Anterior cingulate cortex (tissue), 58 donors: Measurements from ENCODE around the gene RBM6.
A peak's percentile ranks its signal among the peaks of the same experiment; 100 is the strongest.

Source experiments
- DNase-seq, 58 donors: peaks; one replicate each; lab custom pipeline; 2025; lab: John Stamatoyannopoulos, UW

RBM6 gene

DNA sequence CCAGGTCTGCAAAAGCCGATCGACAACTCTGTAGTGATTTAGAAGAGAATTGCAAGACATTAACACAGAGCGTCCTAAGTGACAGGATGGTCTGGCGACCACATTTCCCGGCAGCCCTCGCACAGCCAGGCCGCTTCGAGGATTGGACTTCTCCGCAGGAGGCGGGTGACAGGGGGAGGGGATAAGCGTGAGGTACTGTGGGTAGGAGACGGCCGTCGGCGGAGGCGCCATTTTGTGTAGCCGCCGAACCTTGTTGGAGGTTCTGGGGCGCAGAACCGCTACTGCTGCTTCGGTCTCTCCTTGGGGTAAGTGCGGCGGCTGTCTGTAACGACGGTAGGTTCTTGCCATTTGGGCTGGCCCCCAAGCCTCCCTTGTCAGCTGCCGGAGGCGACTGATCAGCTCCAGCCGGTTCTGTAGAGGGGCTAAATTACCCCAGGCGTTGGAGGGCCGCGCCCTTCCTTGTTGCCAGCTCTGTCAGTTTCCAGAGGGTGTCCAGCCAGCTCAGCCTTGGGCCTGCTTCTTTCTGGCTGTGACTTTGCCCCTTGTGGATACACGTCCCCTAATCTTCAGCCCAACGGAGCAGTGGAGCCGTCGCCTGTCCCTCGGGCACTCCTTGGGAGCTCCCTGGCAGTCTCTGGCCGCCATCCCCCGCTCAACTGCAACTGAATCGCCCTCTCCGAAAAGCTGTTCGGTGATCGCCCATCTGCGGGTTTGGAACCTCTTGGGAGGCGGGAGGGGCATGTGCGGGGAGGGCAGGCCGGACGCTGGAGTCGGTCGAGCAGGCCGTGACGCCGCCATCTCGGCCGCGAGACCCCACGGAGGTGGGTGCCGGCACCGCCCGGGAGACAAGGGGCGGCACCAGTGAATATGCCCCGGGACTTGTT, 149.0 kb downstream of the RBM6 start, which contains the start of gene RBM5:
Gene RBM5, plus strand, starts transcription at position 195 of the 884 bp plus-strand sequence. CDS start 1,516 bp downstream, outside the sequence.
- DNase-seq = peak; percentile 45 to 95 (median 86)

GRCh38 chr3:50089609-50089945, 149.6 kb downstream of the RBM6 start:
- peak in 12 of 58 donors; percentile 17 to 47 (median 28) for DNase-seq

- DNase-seq = no peak
Measured at GRCh38 chr3:50090984-50091383, 151.0 kb downstream of the RBM6 start.

DNA sequence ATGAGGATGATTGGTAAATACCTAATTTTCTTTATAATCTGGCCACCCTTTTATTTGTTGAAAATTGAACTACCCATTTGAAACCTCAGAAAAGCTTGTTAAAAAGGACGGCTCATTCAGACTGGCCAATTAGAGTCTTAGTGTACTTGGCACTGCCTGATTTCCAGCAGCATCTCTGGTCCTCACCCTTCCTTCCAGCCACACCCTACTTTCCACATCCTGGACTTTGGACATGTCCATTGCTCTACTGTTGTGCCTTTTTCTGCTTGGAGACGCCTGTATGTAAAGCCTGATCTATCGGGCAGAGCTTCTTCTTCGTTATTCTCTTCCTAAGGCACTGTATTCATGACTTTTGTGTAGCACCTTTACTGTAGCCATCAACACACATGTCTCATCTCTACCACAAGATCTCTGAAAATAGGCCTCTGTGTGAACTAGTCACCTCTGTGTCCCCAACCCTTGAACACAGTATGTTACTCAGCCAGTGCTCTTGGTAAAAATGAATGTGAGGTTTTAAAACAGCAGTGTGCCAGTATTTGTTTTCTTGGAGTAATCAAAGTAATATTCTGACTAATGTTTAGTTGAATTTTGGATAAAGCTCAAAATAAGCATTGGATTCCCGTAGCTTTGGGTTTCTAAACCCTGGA, 155.5 kb downstream of the RBM6 start:
- no peak for DNase-seq

DNA sequence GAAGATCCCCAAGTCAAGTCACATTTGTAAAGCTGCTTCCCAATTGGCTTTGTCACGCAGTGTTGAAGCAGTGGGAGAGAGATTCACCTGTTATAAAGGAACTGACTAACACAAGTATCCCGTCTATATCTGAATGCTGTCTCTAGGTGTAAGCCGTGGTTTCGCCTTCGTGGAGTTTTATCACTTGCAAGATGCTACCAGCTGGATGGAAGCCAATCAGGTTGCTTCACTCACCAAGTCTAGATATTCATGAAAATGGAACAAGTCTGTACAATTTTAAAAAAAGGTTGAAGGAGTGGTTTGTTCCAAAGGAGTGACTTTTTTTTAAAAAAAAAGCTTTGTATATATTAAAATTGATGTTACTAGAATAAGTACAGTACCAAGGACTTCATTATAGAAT, 160.4 kb downstream of the RBM6 start:
- DNase-seq = no peak

GRCh38 chr3:50100956-50101845, 161.3 kb downstream of the RBM6 start:
- DNase-seq = no peak

DNA sequence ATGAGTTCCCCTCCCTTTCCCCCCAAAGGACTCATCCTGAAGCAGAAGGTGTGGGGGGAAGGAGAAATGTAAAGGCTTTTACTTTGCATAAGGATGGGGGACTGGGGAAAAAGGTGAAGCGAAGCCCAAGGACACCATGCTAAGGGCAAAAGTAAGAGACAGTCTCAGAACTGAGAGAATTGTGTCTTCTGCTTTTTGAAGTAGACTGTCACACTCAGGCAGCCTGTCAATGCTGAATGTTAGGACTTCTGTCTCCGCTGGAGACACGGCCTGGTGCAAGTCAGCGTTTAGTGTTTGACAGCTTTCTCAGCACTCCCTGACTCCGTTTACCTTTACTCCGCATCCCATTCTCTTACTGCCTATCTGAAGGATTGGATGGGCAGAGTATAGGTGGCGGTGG, 162.6 kb downstream of the RBM6 start:
- no peak for DNase-seq

DNA sequence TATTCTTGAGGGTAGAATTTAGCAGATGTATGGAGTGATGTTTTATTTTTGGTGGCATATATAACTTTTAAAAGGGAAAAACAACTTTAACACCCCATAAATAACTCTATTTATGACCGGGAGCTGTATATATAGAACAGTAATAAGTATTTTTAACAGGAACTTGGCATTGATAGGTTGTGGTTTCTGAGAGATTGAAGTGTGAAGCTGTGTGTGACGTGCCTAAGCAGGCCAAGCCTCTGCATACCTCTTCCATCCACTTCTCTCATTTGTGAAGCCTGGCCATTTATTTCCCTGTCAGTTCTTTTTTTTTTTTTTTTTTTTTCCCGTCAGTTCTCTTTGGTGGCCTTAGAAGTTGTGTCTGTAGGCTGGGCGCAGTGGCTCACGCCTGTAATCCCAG, 171.8 kb downstream of the RBM6 start:
- DNase-seq = no peak

- peak in 13 of 58 donors; percentile 13 to 64 (median 29) for DNase-seq
Measured at GRCh38 chr3:50112462-50112861, 172.5 kb downstream of the RBM6 start.

- DNase-seq = no peak
Measured at GRCh38 chr3:50117120-50117519, 177.2 kb downstream of the RBM6 start.

DNA sequence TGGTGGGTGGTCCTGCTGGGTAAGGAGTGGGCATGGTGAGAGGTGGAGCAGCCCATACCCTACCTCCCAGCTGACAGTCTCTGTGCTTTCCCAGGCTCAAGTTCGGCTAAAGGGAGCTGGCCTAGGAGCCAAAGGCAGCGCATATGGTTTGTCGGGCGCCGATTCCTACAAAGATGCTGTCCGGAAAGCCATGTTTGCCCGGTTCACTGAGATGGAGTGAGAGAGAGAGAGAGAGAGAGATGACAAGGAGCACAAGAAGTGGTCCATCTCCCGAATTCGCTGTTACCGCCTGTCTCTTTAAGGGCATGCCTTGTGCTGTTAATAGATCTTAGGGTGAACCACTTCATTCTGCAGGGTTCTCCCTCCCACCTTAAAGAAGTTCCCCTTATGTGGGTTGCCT, 178.3 kb downstream of the RBM6 start:
- no peak for DNase-seq

- DNase-seq = no peak
Measured at GRCh38 chr3:50119786-50120185, 179.8 kb downstream of the RBM6 start.

GRCh38 chr3:50120364-50121071, 180.6 kb downstream of the RBM6 start:
- no peak for DNase-seq

- peak in 52 of 58 donors; percentile 7 to 84 (median 52) for DNase-seq
Measured at GRCh38 chr3:50121072-50122032, 181.4 kb downstream of the RBM6 start.

DNA sequence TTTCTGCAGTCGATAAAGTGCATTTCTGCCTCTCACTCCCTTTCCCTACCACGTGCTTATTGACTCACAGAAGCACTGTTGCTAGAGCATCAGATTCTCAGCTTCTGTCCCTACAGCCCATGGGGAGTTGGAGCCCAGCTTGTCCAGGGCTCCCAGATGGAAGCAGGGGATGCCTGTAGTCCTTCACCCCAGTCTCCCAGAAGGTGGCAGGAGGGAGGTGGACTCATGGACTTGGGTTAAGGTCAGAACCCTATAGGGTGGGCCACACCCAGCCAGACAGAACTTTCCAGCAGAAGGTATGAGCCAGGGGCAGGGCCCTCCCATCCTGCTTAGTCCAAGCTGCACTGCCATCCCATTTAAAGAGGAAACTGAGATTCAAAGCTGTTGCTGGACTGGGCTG, 182.1 kb downstream of the RBM6 start:
- no peak for DNase-seq

DNA sequence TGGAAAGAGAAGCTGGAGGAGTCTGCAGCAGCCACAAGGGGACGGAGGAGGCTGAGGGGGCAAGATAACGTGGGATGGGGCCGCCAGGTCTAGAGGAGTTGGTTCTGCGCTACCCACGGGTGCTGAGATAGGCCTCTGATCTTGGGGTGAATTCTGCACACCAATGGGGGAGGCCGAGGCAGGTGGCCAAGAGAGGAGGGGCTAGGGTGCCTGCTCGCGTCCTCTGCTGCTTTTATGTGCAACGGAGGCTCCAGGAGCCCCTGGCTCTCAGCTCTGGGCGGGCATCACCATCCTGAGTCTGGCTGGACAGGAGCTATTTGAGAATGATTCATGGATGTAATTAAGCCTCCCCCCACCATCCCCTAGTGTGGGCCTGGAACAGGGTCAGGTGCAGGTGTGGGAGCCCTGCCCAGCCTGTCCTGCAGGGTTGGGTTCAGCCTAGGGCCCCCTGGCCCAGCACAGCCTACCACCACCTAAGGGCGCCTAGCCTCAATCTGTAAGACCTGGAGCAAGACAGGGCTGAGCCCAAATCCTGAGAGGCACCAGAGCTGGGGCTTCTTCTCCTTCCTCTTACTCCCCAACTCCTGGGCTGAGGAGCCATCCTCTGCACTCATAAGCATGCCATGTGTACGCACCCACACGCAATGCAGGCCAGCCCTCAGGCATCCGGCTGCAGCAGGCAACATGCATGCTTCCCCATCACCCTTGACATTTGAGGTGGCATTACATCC, 182.9 kb downstream of the RBM6 start:
- DNase-seq = no peak

DNA sequence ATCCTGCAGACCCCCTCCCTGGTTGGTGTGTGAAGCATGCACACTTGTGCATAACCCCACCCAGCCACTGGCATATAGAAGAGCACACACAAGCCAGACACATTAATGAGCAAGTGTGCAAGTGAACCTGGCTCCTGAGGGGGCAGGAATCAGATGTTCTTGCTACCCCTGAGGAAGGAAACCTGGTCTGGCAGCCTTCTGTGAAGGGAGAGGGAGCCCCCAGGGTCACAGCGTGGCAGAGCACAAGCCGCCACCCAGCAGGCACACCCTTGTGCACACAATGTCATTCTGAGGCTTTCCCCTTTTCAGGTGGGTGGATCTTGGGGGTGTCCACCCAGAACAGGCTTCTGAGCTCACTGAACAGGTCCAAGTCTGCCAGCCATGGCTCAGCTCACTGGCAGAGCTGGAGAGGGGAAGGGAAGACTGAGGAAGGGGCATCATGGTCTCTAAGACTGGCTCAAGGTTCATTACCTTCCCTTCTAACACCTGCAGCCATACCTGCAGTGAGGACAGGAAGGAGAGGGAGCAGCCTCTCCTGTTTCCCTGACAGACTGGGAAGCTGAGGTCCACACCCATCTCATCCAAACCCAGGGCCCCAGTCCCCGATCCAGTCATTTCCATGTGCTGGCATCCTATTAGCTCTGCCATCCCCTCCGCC, 183.6 kb downstream of the RBM6 start:
- no peak for DNase-seq
